Measurements from ENCODE around the gene SNX1.
A peak's percentile ranks its signal among the peaks of the same experiment; 100 is the strongest.

SNX1 gene

GRCh38 chr15:64156652-64157331 is 61.0 kb downstream of the SNX1 start:
- DNase-seq (ENCODE audit: low read depth in 2 of 2) = no peak
- no peak overlapping the region for H3K4me3 ChIP-seq (replicated peaks in 1 of 2; ENCODE audit: low read depth in 2 of 2, low read length in 2 of 2)
- no peak for TF ChIP-seq CTCF (IDR thresholded peaks at IDR 0.05; ENCODE audit: low read depth, low read length)

- no peak for DNase-seq (ENCODE audit: low read depth in 2 of 2)
- no peak overlapping the region for H3K4me3 ChIP-seq (replicated peaks in 1 of 2; ENCODE audit: low read depth in 2 of 2, low read length in 2 of 2)
- TF ChIP-seq CTCF (IDR thresholded peaks at IDR 0.05; ENCODE audit: low read depth, low read length) = no peak
Observed at GRCh38 chr15:64157599-64158125, 61.9 kb downstream of the SNX1 start.

DNA sequence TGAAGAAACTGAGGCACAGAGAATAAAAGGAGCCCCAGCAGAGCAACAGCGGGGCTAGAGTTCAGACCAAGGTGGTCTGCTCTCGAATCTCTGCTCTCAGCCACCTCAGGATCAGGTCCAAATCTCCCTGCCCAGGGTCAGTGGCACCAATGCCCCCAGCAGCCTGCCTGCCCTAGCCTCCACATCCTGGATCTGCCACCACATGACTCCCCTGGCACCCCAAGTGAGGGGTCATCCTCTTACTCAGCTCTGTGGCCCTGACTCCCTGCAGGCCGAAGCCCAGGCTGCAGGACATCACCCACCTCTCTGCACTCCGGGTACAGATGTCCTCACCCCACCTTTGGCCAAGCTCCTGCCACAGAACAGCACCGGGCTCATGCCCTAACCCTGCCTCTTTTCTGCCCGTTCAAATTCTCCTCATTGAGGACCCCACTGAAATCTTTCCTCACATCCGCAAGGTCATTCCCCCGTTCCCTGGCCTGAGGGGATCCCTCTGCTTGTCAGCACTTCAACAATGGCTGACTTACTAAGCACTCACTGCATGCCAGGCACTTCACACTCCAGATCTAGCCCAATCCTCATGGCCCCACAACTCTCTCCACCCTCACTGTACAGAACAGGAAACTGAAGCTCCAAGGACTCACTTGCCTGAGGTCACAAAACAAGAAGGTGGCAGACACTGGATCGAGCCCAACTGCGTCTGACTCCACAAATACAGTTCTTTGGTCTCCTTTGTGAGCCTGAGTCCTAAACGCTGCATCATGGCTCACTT is 62.8 kb downstream of the SNX1 start:
- H3K4me3 ChIP-seq (replicated peaks in 1 of 2; ENCODE audit: low read depth in 2 of 2, low read length in 2 of 2) = no peak overlapping the region
- TF ChIP-seq CTCF (IDR thresholded peaks at IDR 0.05; ENCODE audit: low read depth, low read length) = no peak
- DNase-seq (ENCODE audit: low read depth in 2 of 2) = no peak

DNA sequence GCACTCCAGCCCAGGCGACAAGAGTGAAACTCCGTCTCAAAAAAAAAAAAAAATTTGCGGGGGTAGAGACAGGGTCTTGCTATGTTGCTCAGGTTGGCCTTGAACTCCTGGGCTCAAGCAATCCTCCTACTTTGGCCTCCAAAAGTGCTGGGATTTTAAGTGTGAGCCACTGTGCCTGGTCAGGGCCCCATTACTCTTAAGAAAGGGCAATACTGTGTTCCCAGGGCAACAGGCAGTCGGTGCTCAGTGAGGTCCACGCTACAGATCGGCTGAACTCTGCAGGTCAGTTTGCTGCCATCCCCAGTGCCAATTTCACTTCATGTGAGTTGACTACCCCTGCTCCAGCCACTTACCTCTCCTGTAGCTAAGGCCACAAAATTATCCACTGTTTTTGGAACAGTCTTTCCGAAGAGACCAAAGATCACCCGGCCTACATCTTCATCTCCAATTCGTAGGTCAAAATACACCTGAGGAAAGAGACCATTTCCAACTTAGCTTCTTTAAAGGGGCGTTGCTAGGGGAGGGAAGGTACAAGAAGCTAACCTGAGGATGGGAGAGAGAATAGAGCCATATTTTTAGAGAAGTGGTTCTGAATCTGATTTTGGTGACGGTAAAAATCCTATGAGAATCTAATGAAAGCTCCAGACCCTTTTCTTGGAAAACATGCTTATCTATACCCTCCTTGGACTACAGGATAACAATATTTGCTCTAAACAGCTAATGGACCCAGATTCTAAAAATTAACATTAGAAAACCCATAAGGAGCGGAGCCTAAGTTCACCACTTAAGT is 66.1 kb downstream of the SNX1 start:
- H3K4me3 ChIP-seq (replicated peaks in 1 of 2; ENCODE audit: low read depth in 2 of 2, low read length in 2 of 2) = peak overlapping the region; percentile 89 to 95
- no peak for TF ChIP-seq CTCF (IDR thresholded peaks at IDR 0.05; ENCODE audit: low read depth, low read length)
- no peak for DNase-seq (ENCODE audit: low read depth in 2 of 2)

DNA sequence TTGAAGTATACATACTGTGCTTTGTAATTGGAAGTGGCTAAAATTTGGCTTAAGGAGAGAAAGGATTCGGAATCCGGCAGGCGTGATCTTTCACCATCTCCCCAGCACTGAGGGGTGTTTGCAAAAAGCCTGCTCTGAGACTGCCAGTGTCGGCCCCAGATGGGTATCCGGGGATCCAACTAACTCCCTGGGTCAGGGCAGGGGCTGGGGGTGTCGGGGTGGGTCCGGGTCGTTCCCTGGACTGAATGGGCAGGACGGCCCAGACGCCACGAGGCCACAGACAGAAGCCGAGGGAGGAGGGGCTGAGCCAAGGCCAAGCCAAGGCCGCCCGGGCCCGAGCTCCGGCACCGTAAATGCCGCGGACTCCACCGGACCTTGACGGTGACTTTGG is 66.7 kb downstream of the SNX1 start:
- no peak for DNase-seq (ENCODE audit: low read depth in 2 of 2)
- peak overlapping the region; percentile 89 to 95 for H3K4me3 ChIP-seq (replicated peaks in 1 of 2; ENCODE audit: low read depth in 2 of 2, low read length in 2 of 2)
- TF ChIP-seq CTCF (IDR thresholded peaks at IDR 0.05; ENCODE audit: low read depth, low read length) = no peak

DNA sequence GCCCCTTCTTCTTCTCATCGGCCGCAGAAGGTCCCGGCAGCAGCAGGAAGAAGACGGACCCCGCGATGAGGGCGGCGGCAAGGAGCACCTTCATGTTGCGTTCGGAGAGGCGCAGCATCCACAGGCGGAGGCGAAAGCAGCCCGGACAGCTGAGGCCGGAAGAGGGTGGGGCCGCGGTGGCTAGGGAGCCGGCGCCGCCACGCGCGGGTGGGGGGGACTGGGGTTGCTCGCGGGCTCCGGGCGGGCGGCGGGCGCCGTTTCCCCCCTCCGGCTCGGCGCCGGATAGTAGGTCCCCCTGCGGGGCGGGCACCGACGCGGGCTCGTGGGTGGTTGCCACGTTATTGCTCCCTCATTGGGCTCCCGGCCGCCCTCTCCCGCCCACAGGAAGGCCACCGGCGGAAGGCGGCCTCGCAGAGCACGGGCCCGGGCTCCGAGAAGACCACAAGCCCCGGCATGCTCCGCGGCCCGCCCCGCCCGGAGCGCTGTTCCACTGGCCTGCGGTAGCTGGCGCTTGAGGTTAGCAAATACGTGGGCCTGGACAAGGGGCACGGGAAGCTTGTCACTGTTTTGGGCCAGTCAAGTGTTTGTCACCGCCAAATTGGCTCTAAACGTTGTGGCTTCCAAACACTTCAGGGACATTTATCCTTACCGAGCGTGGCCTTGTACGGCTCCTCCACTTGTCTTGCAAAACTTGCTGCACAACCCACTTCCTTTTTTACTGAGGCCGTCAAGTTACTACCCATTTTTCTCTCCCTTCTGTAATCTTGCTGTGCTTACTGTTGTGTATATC is 67.3 kb downstream of the SNX1 start, which contains the start of gene PPIB:
Gene PPIB (minus strand): TSS at position 154 of the 790 bp plus-strand sequence. CDS start 36 bp downstream, at position 118.
- H3K4me3 ChIP-seq (replicated peaks in 1 of 2; ENCODE audit: low read depth in 2 of 2, low read length in 2 of 2) = peak within 1 kb of the TSS; percentile 89 to 95
- TF ChIP-seq CTCF (IDR thresholded peaks at IDR 0.05; ENCODE audit: low read depth, low read length) = peak; percentile 41
- peak; percentile 97 to 99 for DNase-seq (ENCODE audit: low read depth in 2 of 2)

Measured in cardiac fibroblast (primary cell).